Stimulated activated CD4-positive, alpha-beta T cell treated with anti-CD3 and anti-CD28 coated beads, Interleukin-12 subunit alpha, Interleukin-12 subunit beta, amount 100 ng/mL, for 48 hours (primary cell): ENCODE measurements around the gene SMARCD2.

Source experiments
- DNase-seq, 3 donors: peaks; one replicate each; pipeline ENCODE4 v3.0.0-alpha.2; 2020; ENCODE audit warnings: low read depth in 2 of 3, low spot score in 1 of 3

SMARCD2 gene

GRCh38 chr17:63833026-63833740 is 9.3 kb downstream of the SMARCD2 start:
- no peak for DNase-seq

GRCh38 chr17:63832455-63832854 is 10.0 kb downstream of the SMARCD2 start:
- DNase-seq = no peak

GRCh38 chr17:63832014-63832413 is 10.5 kb downstream of the SMARCD2 start:
- DNase-seq = no peak

- no peak for DNase-seq
Observed at GRCh38 chr17:63831505-63831904, 11.0 kb downstream of the SMARCD2 start.

GRCh38 chr17:63830904-63831491 is 11.5 kb downstream of the SMARCD2 start:
- no peak for DNase-seq

- DNase-seq = no peak
Observed at GRCh38 chr17:63830278-63830677, 12.2 kb downstream of the SMARCD2 start.

- no peak for DNase-seq
Observed at GRCh38 chr17:63828936-63829335, 13.5 kb downstream of the SMARCD2 start.

GRCh38 chr17:63827801-63828221 is 14.7 kb downstream of the SMARCD2 start:
- no peak for DNase-seq

GRCh38 chr17:63827002-63827800 is 15.3 kb downstream of the SMARCD2 start, which contains the start of the genes FTSJ3 and PSMC5:
TSS of gene FTSJ3 (minus strand) at chr17:63827663. CDS start at chr17:63826902, 761 bp downstream.
TSS of gene PSMC5 (plus strand) at chr17:63827431. CDS start at chr17:63827491, 60 bp downstream.
- peak; percentile 88 to 94 (median 92) for DNase-seq

- no peak for DNase-seq
Observed at GRCh38 chr17:63826468-63827001, 15.9 kb downstream of the SMARCD2 start.

GRCh38 chr17:63824362-63824761 is 18.1 kb downstream of the SMARCD2 start:
- no peak for DNase-seq

- no peak for DNase-seq
Observed at GRCh38 chr17:63823659-63824331, 18.7 kb downstream of the SMARCD2 start.

- no peak for DNase-seq
Observed at GRCh38 chr17:63822537-63822936, 19.9 kb downstream of the SMARCD2 start.

GRCh38 chr17:63821804-63822203 is 20.7 kb downstream of the SMARCD2 start:
- no peak for DNase-seq

GRCh38 chr17:63820963-63821561 is 21.4 kb downstream of the SMARCD2 start:
- no peak for DNase-seq

- DNase-seq = no peak
Observed at GRCh38 chr17:63819585-63820537, 22.6 kb downstream of the SMARCD2 start.

GRCh38 chr17:63819131-63819530 is 23.4 kb downstream of the SMARCD2 start:
- no peak for DNase-seq

- no peak for DNase-seq
Observed at GRCh38 chr17:63817736-63818385, 24.6 kb downstream of the SMARCD2 start.

GRCh38 chr17:63816669-63817068 is 25.8 kb downstream of the SMARCD2 start:
- DNase-seq = no peak
